Central memory CD8-positive, alpha-beta T cell (primary cell): ENCODE data around the gene CARNS1.

Experiments used
- ATAC-seq: fragments of 150-1000 bp; cut with Tn5 transposase; replicated peaks from 2 replicates; pipeline ENCODE4 v1.10.0; 2022; ENCODE audit warnings: mild to moderate bottlenecking, moderate FRiP score, moderate number of reproducible peaks; ENCODE audit not compliant: poor library complexity, severe bottlenecking; ENCODE audit errors: extremely low read depth
- DNase-seq, 2 donors: peaks; one replicate each; pipeline ENCODE4 v3.0.0; 2021; ENCODE audit warnings: low spot score in 2 of 2
- H3K27ac Mint-ChIP-seq: one replicate; pipeline ENCODE4 v1.8.0; 2022; ENCODE audit warnings: low read depth, mild to moderate bottlenecking, moderate library complexity, mixed read lengths
- H3K27me3 Mint-ChIP-seq: one replicate; pipeline ENCODE4 v1.8.0; 2022; ENCODE audit warnings: mixed read lengths
- H3K36me3 Mint-ChIP-seq: one replicate; pipeline ENCODE4 v1.8.0; 2022; ENCODE audit warnings: mild to moderate bottlenecking, moderate library complexity, mixed read lengths; ENCODE audit not compliant: insufficient read depth
- H3K4me1 Mint-ChIP-seq: one replicate; pipeline ENCODE4 v1.8.0; 2022; ENCODE audit warnings: mixed read lengths
- H3K4me3 Mint-ChIP-seq: one replicate; pipeline ENCODE4 v1.8.0; 2022; ENCODE audit warnings: mild to moderate bottlenecking, moderate library complexity, mixed read lengths
- H3K9me3 Mint-ChIP-seq: one replicate; pipeline ENCODE4 v1.8.0; 2022; ENCODE audit warnings: mixed read lengths

CARNS1 gene

GRCh38 chr11:67379061-67380058 is 36.1 kb upstream of the CARNS1 start:
- H3K9me3 Mint-ChIP-seq = no peaks in the 10 kb centered on the region
- no peak for DNase-seq
- H3K4me1 Mint-ChIP-seq = peaks cover 21% of the 10 kb centered on the region
- H3K36me3 Mint-ChIP-seq = peaks cover 2% of the 10 kb centered on the region
- no peak overlapping the region for H3K27ac Mint-ChIP-seq
- no peak for ATAC-seq
- no peaks in the 10 kb centered on the region for H3K27me3 Mint-ChIP-seq
- H3K4me3 Mint-ChIP-seq = no peak overlapping the region

GRCh38 chr11:67381244-67381972 is 34.1 kb upstream of the CARNS1 start:
- Mint-ChIP-seq H3K36me3 (peaks cover 4% of the 10 kb centered on the region), H3K27me3 (no peaks in the 10 kb centered on the region), H3K27ac (peak overlapping the region; percentile 12), H3K4me3 (no peak overlapping the region), H3K9me3 (no peaks in the 10 kb centered on the region), H3K4me1 (peaks cover 18% of the 10 kb centered on the region)
- no peak for DNase-seq
- ATAC-seq = no peak

GRCh38 chr11:67382276-67383136 is 33.0 kb upstream of the CARNS1 start:
- peak overlapping the region; percentile 2 for H3K27ac Mint-ChIP-seq
- peaks cover 4% of the 10 kb centered on the region for H3K36me3 Mint-ChIP-seq
- ATAC-seq = peak; percentile 80

GRCh38 chr11:67384851-67385366 is 30.6 kb upstream of the CARNS1 start:
- DNase-seq (no peak), ATAC-seq (no peak)
- Mint-ChIP-seq H3K4me3 (no peak overlapping the region), H3K4me1 (peaks cover 33% of the 10 kb centered on the region), H3K9me3 (no peaks in the 10 kb centered on the region), H3K27ac (no peak overlapping the region), H3K27me3 (no peaks in the 10 kb centered on the region), H3K36me3 (peaks cover 4% of the 10 kb centered on the region)

More at GRCh38 chr11:67382276-67383136, 33.0 kb upstream of the CARNS1 start:
- DNase-seq = peak; percentile 77 to 85
- H3K4me3 Mint-ChIP-seq = no peak overlapping the region
- H3K9me3 Mint-ChIP-seq = no peaks in the 10 kb centered on the region
- H3K4me1 Mint-ChIP-seq = peaks cover 21% of the 10 kb centered on the region
- no peaks in the 10 kb centered on the region for H3K27me3 Mint-ChIP-seq

- Mint-ChIP-seq H3K27ac (peak overlapping the region; percentile 49), H3K36me3 (peaks cover 11% of the 10 kb centered on the region), H3K4me1 (peaks cover 33% of the 10 kb centered on the region), H3K9me3 (no peaks in the 10 kb centered on the region), H3K4me3 (no peak overlapping the region), H3K27me3 (no peaks in the 10 kb centered on the region)
- ATAC-seq (no peak), DNase-seq (no peak)
These were observed 28.4 kb upstream of the CARNS1 start for GRCh38 chr11:67387069-67387468.

GRCh38 chr11:67387518-67387917 is 28.0 kb upstream of the CARNS1 start:
- Mint-ChIP-seq H3K36me3 (peaks cover 9% of the 10 kb centered on the region), H3K4me1 (peaks cover 33% of the 10 kb centered on the region), H3K4me3 (no peak overlapping the region), H3K9me3 (no peaks in the 10 kb centered on the region), H3K27me3 (no peaks in the 10 kb centered on the region), H3K27ac (peak overlapping the region; percentile 49)
- ATAC-seq (no peak), DNase-seq (no peak)

- peak overlapping the region; percentile 30 for H3K27ac Mint-ChIP-seq
- H3K36me3 Mint-ChIP-seq = peaks cover 12% of the 10 kb centered on the region
- DNase-seq = no peak
- H3K4me3 Mint-ChIP-seq = peak overlapping the region; percentile 69
- ATAC-seq = no peak
- H3K27me3 Mint-ChIP-seq = no peaks in the 10 kb centered on the region
- no peaks in the 10 kb centered on the region for H3K9me3 Mint-ChIP-seq
- peaks cover 44% of the 10 kb centered on the region for H3K4me1 Mint-ChIP-seq
These were observed 26.0 kb upstream of the CARNS1 start for GRCh38 chr11:67389477-67389876.

GRCh38 chr11:67390947-67391303 is 24.6 kb upstream of the CARNS1 start:
- Mint-ChIP-seq H3K4me1 (peaks cover 44% of the 10 kb centered on the region), H3K27ac (no peak overlapping the region), H3K36me3 (peaks cover 9% of the 10 kb centered on the region), H3K4me3 (peak overlapping the region; percentile 85), H3K9me3 (no peaks in the 10 kb centered on the region), H3K27me3 (no peaks in the 10 kb centered on the region)
- DNase-seq (no peak), ATAC-seq (no peak)

GRCh38 chr11:67391304-67392182 is 23.9 kb upstream of the CARNS1 start, which contains the start of gene RAD9A:
TSS of gene RAD9A (plus strand) at chr11:67391986. CDS start at chr11:67392045, 59 bp downstream.
- Mint-ChIP-seq H3K4me1 (peaks cover 50% of the 10 kb centered on the region), H3K27me3 (no peaks in the 10 kb centered on the region), H3K9me3 (no peaks in the 10 kb centered on the region), H3K4me3 (peak within 1 kb of the TSS; percentile 85), H3K36me3 (peaks cover 11% of the 10 kb centered on the region), H3K27ac (peak within 1 kb of the TSS; percentile 69)
- ATAC-seq = peak; percentile 80
- DNase-seq = peak; percentile 72 to 84

GRCh38 chr11:67392183-67392715 is 23.2 kb upstream of the CARNS1 start:
- DNase-seq = no peak
- Mint-ChIP-seq H3K27ac (peak overlapping the region; percentile 69), H3K9me3 (no peaks in the 10 kb centered on the region), H3K27me3 (no peaks in the 10 kb centered on the region), H3K36me3 (peaks cover 14% of the 10 kb centered on the region), H3K4me1 (peaks cover 56% of the 10 kb centered on the region), H3K4me3 (peak overlapping the region; percentile 85)
- peak; percentile 11 for ATAC-seq

- ATAC-seq (no peak), DNase-seq (no peak)
- no peaks in the 10 kb centered on the region for H3K9me3 Mint-ChIP-seq
- H3K27ac Mint-ChIP-seq = peak overlapping the region; percentile 12
- peaks cover 22% of the 10 kb centered on the region for H3K36me3 Mint-ChIP-seq
- peak overlapping the region; percentile 85 for H3K4me3 Mint-ChIP-seq
- H3K4me1 Mint-ChIP-seq = peaks cover 62% of the 10 kb centered on the region
- H3K27me3 Mint-ChIP-seq = no peaks in the 10 kb centered on the region
These were observed 22.0 kb upstream of the CARNS1 start for GRCh38 chr11:67393437-67393836.
